DOHH2 (cell line): Measurements from ENCODE around the gene NET1.

Experiments
- H3F3A ChIP-seq: fragments of 200-600 bp; sonication (generic), shearing (Covaris generic); 2 replicates; pipeline ENCODE4 v1.6.0; 2016; ENCODE audit warnings: antibody characterized with exemption, mild to moderate bottlenecking; ENCODE audit not compliant: control insufficient read depth, insufficient read depth
- H3K27ac ChIP-seq: fragments of 200-600 bp; sonication (generic); 2 replicates; pipeline ENCODE4 v1.5.1; 2014; ENCODE audit warnings: low read depth, mild to moderate bottlenecking, low read length, moderate library complexity
- H3K27me3 ChIP-seq: fragments of 200-600 bp; sonication (generic); 2 replicates; pipeline ENCODE4 v1.6.1; 2014; ENCODE audit warnings: mild to moderate bottlenecking, low read length, mixed read lengths; ENCODE audit not compliant: control insufficient read depth
- H3K36me3 ChIP-seq: fragments of 200-600 bp; sonication (generic); 2 replicates; pipeline ENCODE4 v1.6.1; 2014; ENCODE audit warnings: mild to moderate bottlenecking, low read length, moderate library complexity, mixed read lengths; ENCODE audit not compliant: control insufficient read depth
- H3K4me1 ChIP-seq: fragments of 200-600 bp; sonication (generic); 2 replicates; pipeline ENCODE4 v1.6.1; 2014; ENCODE audit warnings: mild to moderate bottlenecking, low read length, mixed read lengths; ENCODE audit not compliant: control insufficient read depth
- H3K4me2 ChIP-seq: fragments of 200-600 bp; sonication (generic); 2 replicates; pipeline ENCODE4 v1.6.0; 2014; ENCODE audit warnings: mild to moderate bottlenecking, low read length, moderate library complexity
- H3K4me3 ChIP-seq: fragments of 200-600 bp; sonication (generic); 2 replicates; pipeline ENCODE4 v1.5.1; 2014; ENCODE audit warnings: mild to moderate bottlenecking, low read length, mixed read lengths
- H3K79me2 ChIP-seq: fragments of 200-600 bp; sonication (generic); 2 replicates; pipeline ENCODE4 v1.6.1; 2014; ENCODE audit warnings: mild to moderate bottlenecking, low read length, mixed read lengths; ENCODE audit not compliant: control insufficient read depth
- H3K9me2 ChIP-seq: fragments of 200-600 bp; sonication (generic); replicated peaks from 2 replicates; pipeline ENCODE4 v1.6.1; 2014; ENCODE audit warnings: mild to moderate bottlenecking, low read length, mixed read lengths; ENCODE audit not compliant: control insufficient read depth
- H3K9me3 ChIP-seq: fragments of 200-600 bp; sonication (generic); 2 replicates; pipeline ENCODE4 v1.6.1; 2014; ENCODE audit warnings: antibody characterized with exemption, low read length, mixed read lengths; ENCODE audit not compliant: control insufficient read depth, insufficient read depth
- H4K20me1 ChIP-seq: fragments of 200-600 bp; sonication (generic); 2 replicates; pipeline ENCODE4 v1.6.0; 2014; ENCODE audit warnings: low read depth, mild to moderate bottlenecking, antibody characterized with exemption, low read length, moderate library complexity; ENCODE audit not compliant: control insufficient read depth, insufficient read depth
- CTCF ChIP-seq: fragments of 200-600 bp; sonication (generic); IDR thresholded peaks from one replicate; pipeline ENCODE4 v1.5.1; 2014; ENCODE audit warnings: antibody characterized with exemption, mild to moderate bottlenecking, low read depth, low read length; ENCODE audit not compliant: poor library complexity, severe bottlenecking
- EZH2phosphoT487 ChIP-seq: fragments of 200-600 bp; sonication (generic); IDR thresholded peaks from 2 replicates; pipeline ENCODE4 v1.6.1; 2017; ENCODE audit warnings: borderline replicate concordance, mild to moderate bottlenecking, antibody characterized with exemption, low read length, moderate library complexity, mixed read lengths

Gene NET1

GRCh38 chr10:5391790-5392189, 20.6 kb upstream of the NET1 start:
- Histone ChIP-seq H3K79me2 (no peaks in the 10 kb centered on the region), H3K27ac (no peak overlapping the region), H3K9me3 (peaks cover 16% of the 10 kb centered on the region; the same call in 1 of the 2 replicates), H3K4me2 (no peak overlapping the region), H3K9me2 (no peaks in the 10 kb centered on the region), H3K4me3 (no peak overlapping the region), H3K36me3 (no peaks in the 10 kb centered on the region), H4K20me1 (no peaks in the 10 kb centered on the region), H3K4me1 (no peaks in the 10 kb centered on the region), H3K27me3 (no peaks in the 10 kb centered on the region), H3F3A (no peaks in the 10 kb centered on the region)
- TF ChIP-seq CTCF: no peak
- TF ChIP-seq EZH2phosphoT487: no peak

GRCh38 chr10:5393529-5393928, 18.8 kb upstream of the NET1 start:
- Histone ChIP-seq H3K9me2 (no peaks in the 10 kb centered on the region), H3K79me2 (no peaks in the 10 kb centered on the region), H3K4me3 (no peak overlapping the region), H3K4me2 (no peak overlapping the region), H4K20me1 (no peaks in the 10 kb centered on the region), H3F3A (no peaks in the 10 kb centered on the region), H3K4me1 (no peaks in the 10 kb centered on the region), H3K27me3 (peaks cover 4% of the 10 kb centered on the region; the same call in 1 of the 2 replicates), H3K27ac (no peak overlapping the region), H3K36me3 (no peaks in the 10 kb centered on the region), H3K9me3 (peaks cover 16% of the 10 kb centered on the region; the same call in 1 of the 2 replicates)
- TF ChIP-seq CTCF (no peak), EZH2phosphoT487 (no peak)

- TF ChIP-seq EZH2phosphoT487: no peak
- TF ChIP-seq CTCF: no peak
- Histone ChIP-seq H3K4me3 (no peak overlapping the region), H3K9me3 (peaks cover 12% of the 10 kb centered on the region; the same call in 1 of the 2 replicates), H3K27me3 (peaks cover 8% of the 10 kb centered on the region), H3K4me1 (no peaks in the 10 kb centered on the region), H3K9me2 (no peaks in the 10 kb centered on the region), H3K36me3 (no peaks in the 10 kb centered on the region), H3K79me2 (no peaks in the 10 kb centered on the region), H3F3A (no peaks in the 10 kb centered on the region), H4K20me1 (no peaks in the 10 kb centered on the region), H3K4me2 (no peak overlapping the region), H3K27ac (no peak overlapping the region)
These were observed 17.2 kb upstream of the NET1 start for GRCh38 chr10:5395168-5395567.
